Keratinocyte (primary cell): Measurements from ENCODE around the gene EDC4. TPM values are rescaled to one million over a fixed set of nuclear protein-coding genes. Genes with fewer than 3 reads are reported as not detected.
A peak's percentile ranks its signal among the peaks of the same experiment; 100 is the strongest.

Source experiments
- DNase-seq: peaks from one replicate; pipeline ENCODE4 v3.0.0-alpha.2; 2011; ENCODE audit warnings: low read depth, missing footprints, low spot score
- FAIRE-seq: peaks from 2 replicates; lab custom pipeline; 2011; peaks lifted over from hg19 to GRCh38; lab: Jason Lieb, UNC
- H2AFZ ChIP-seq: 2 replicates; pipeline ENCODE4 v1.6.0; 2012; ENCODE audit warnings: low read length, control low read depth, inconsistent platforms; ENCODE audit not compliant: control insufficient read depth
- H3K27ac ChIP-seq: 2 replicates; pipeline ENCODE4 v1.5.1; 2011; ENCODE audit warnings: low read length; ENCODE audit not compliant: control insufficient read depth, insufficient read depth
- H3K27me3 ChIP-seq: 3 replicates; pipeline ENCODE4 v1.6.0; 2011; ENCODE audit warnings: low read length; ENCODE audit not compliant: control insufficient read depth, insufficient read depth; ENCODE audit errors: extremely low read depth
- H3K36me3 ChIP-seq, 2 experiments: 2 replicates in 1 of 2; 3 replicates in 1 of 2; pipeline ENCODE4 v1.5.1; 2011; ENCODE audit warnings: low read length in 2 of 2, mild to moderate bottlenecking in 1 of 2; ENCODE audit not compliant: control insufficient read depth in 2 of 2, insufficient read depth in 2 of 2; ENCODE audit errors: extremely low read depth in 1 of 2
- H3K4me1 ChIP-seq: 3 replicates; pipeline ENCODE4 v1.5.1; 2011; ENCODE audit warnings: low read length; ENCODE audit not compliant: control insufficient read depth, insufficient read depth; ENCODE audit errors: extremely low read depth
- H3K4me2 ChIP-seq: 3 replicates; pipeline ENCODE4 v1.6.0; 2011; ENCODE audit warnings: low read depth, low read length; ENCODE audit not compliant: control insufficient read depth, insufficient read depth; ENCODE audit errors: extremely low read depth
- H3K4me3 ChIP-seq, 3 experiments: fragments of 200-600 bp in 1 of 3; sonication (generic) in 1 of 3; 2 replicates in 2 of 3; 3 replicates in 1 of 3; pipeline ENCODE4 v1.5.1; 2011 to 2016; ENCODE audit warnings: low read length in 3 of 3, mild to moderate bottlenecking in 3 of 3, control low read depth in 2 of 3, inconsistent platforms in 1 of 3, low read depth in 1 of 3, mixed read lengths in 1 of 3, mixed run types in 1 of 3, moderate library complexity in 1 of 3; ENCODE audit not compliant: control insufficient read depth in 2 of 3, insufficient read depth in 2 of 3; ENCODE audit errors: extremely low read depth in 1 of 3
- H3K79me2 ChIP-seq: 2 replicates; pipeline ENCODE4 v1.6.0; 2012; ENCODE audit warnings: low read length; ENCODE audit not compliant: control insufficient read depth, insufficient read depth
- H3K9ac ChIP-seq: 3 replicates; pipeline ENCODE4 v1.6.0; 2011; ENCODE audit warnings: low read length; ENCODE audit not compliant: control insufficient read depth, insufficient read depth; ENCODE audit errors: extremely low read depth
- H3K9me1 ChIP-seq: 3 replicates; pipeline ENCODE4 v1.6.0; 2011; ENCODE audit warnings: low read length; ENCODE audit not compliant: control insufficient read depth, insufficient read depth; ENCODE audit errors: extremely low read depth
- H3K9me3 ChIP-seq: 2 replicates; pipeline ENCODE4 v1.5.1; 2012; ENCODE audit warnings: low read depth, low read length; ENCODE audit not compliant: control insufficient read depth
- H4K20me1 ChIP-seq: 3 replicates; pipeline ENCODE4 v1.6.0; 2011; ENCODE audit warnings: low read length; ENCODE audit not compliant: control insufficient read depth, insufficient read depth; ENCODE audit errors: extremely low read depth
- EZH2 ChIP-seq: IDR thresholded peaks from one replicate; pipeline ENCODE4 v1.6.1; 2012; ENCODE audit warnings: inconsistent platforms, mild to moderate bottlenecking, low read length, moderate library complexity
- dilution Hi-C: fragments of 300-500 bp; cut with MboI; formaldehyde crosslinking; loops from one replicate; pipeline ENCODE4 v1.7.0; 2020; ENCODE audit warnings: low sequenced_read_pairs; ENCODE audit not compliant: extremely low pct_ligation_motif_present
- polyA plus RNA-seq, 5 experiments: library from polyadenylated mRNA; depleted of rRNA in 3 of 5; stranded (reverse) in 3 of 5; stranded (forward) in 1 of 5; unstranded in 1 of 5; fragments of >200 nt; gene quantifications; 1 replicate in 1 of 5; 2 replicates in 3 of 5; 3 replicates in 1 of 5; pipeline versions ENCODE4 v1.2.1 to v1.2.3, GENCODE V29; 2011 to 2012; ENCODE audit warnings: missing spikeins in 2 of 5, low read depth in 1 of 5, low replicate concordance in 1 of 5
- TF ChIP-seq, protein P1 (sequence below), 3 experiments: IDR thresholded peaks in 1 of 3; conservative IDR thresholded peaks in 1 of 3; optimal IDR thresholded peaks in 1 of 3; 2 replicates in 2 of 3; 3 replicates in 1 of 3; pipeline versions ENCODE3 to v1.5.1; 2011; ENCODE audit warnings: low read length in 3 of 3, mild to moderate bottlenecking in 3 of 3, moderate library complexity in 2 of 3, control low read depth in 1 of 3, inconsistent platforms in 1 of 3; ENCODE audit not compliant: insufficient read depth in 2 of 3; ENCODE audit errors: extremely low read depth in 1 of 3

The EDC4 gene
- polyA plus RNA-seq, 1 donor (not counting 4 experiments of a cell fraction or from before 2014, with no cell fraction given) = 16.7 TPM

DNA sequence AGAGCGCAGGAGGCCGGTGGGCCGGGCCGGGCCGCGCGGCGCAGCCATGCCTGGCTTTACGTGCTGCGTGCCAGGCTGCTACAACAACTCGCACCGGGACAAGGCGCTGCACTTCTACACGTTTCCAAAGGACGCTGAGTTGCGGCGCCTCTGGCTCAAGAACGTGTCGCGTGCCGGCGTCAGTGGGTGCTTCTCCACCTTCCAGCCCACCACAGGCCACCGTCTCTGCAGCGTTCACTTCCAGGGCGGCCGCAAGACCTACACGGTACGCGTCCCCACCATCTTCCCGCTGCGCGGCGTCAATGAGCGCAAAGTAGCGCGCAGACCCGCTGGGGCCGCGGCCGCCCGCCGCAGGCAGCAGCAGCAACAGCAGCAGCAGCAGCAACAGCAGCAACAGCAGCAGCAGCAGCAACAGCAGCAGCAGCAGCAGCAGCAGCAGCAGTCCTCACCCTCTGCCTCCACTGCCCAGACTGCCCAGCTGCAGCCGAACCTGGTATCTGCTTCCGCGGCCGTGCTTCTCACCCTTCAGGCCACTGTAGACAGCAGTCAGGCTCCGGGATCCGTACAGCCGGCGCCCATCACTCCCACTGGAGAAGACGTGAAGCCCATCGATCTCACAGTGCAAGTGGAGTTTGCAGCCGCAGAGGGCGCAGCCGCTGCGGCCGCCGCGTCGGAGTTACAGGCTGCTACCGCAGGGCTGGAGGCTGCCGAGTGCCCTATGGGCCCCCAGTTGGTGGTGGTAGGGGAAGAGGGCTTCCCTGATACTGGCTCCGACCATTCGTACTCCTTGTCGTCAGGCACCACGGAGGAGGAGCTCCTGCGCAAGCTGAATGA, 30.1 kb upstream of the EDC4 start:
- H3K4me3 ChIP-seq = peak overlapping the region; percentile 56 to 92 (median 79)
- TF ChIP-seq EZH2 = no peak
- TF ChIP-seq, protein P1, sequence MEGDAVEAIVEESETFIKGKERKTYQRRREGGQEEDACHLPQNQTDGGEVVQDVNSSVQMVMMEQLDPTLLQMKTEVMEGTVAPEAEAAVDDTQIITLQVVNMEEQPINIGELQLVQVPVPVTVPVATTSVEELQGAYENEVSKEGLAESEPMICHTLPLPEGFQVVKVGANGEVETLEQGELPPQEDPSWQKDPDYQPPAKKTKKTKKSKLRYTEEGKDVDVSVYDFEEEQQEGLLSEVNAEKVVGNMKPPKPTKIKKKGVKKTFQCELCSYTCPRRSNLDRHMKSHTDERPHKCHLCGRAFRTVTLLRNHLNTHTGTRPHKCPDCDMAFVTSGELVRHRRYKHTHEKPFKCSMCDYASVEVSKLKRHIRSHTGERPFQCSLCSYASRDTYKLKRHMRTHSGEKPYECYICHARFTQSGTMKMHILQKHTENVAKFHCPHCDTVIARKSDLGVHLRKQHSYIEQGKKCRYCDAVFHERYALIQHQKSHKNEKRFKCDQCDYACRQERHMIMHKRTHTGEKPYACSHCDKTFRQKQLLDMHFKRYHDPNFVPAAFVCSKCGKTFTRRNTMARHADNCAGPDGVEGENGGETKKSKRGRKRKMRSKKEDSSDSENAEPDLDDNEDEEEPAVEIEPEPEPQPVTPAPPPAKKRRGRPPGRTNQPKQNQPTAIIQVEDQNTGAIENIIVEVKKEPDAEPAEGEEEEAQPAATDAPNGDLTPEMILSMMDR (optimal IDR thresholded peaks at IDR 0.05 in 1 of 3, IDR thresholded peaks at IDR 0.05 in 1 of 3, conservative IDR thresholded peaks at IDR 0.05 in 1 of 3; ENCODE audit: extremely low read depth in 1 of 3, insufficient read depth in 2 of 3, low read length in 3 of 3) = peak; percentile 17 to 43 (median 29)
- H3K9ac ChIP-seq = peak overlapping the region; percentile 94
- peak overlapping the region; percentile 91 for H2AFZ ChIP-seq
- dilution Hi-C loops = no loop called here
- no peaks in the 10 kb centered on the region for H4K20me1 ChIP-seq
- H3K9me1 ChIP-seq = no peaks in the 10 kb centered on the region
- H3K9me3 ChIP-seq = no peaks in the 10 kb centered on the region
- peak overlapping the region; percentile 86 for H3K4me2 ChIP-seq
- no peaks in the 10 kb centered on the region for H3K27me3 ChIP-seq
- peaks cover 4 to 6% of the 10 kb centered on the region in 2 experiments for H3K36me3 ChIP-seq
- DNase-seq = no peak
- peak overlapping the region; percentile 95 for H3K27ac ChIP-seq
- no peak for FAIRE-seq
- peaks cover 33% of the 10 kb centered on the region for H3K79me2 ChIP-seq
- peaks cover 46% of the 10 kb centered on the region for H3K4me1 ChIP-seq

DNA sequence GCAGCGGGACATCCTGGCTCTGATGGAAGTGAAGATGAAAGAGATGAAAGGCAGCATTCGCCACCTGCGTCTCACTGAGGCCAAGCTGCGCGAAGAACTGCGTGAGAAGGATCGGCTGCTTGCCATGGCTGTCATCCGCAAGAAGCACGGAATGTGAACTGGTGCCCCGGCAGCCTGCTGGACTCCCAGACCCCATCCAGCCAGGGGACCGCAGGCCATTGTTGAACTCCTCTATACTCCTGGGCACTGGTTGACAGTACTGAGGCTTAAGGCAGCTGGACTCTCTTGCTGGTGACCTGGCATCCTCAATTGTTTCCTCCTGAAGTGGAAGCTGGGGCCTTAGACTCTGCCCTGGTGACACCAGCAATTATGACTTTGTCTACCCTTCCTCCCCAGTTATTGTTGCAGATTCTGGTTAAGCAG, 29.5 kb upstream of the EDC4 start:
- H2AFZ ChIP-seq = peak overlapping the region; percentile 30
- FAIRE-seq = no peak
- peak overlapping the region; percentile 95 for H3K27ac ChIP-seq
- H3K9me1 ChIP-seq = peaks cover 4% of the 10 kb centered on the region
- H3K4me2 ChIP-seq = peak overlapping the region; percentile 86
- H3K9me3 ChIP-seq = no peaks in the 10 kb centered on the region
- no peaks in the 10 kb centered on the region for H4K20me1 ChIP-seq
- dilution Hi-C loops = no loop called here
- DNase-seq = no peak
- H3K79me2 ChIP-seq = peaks cover 39% of the 10 kb centered on the region
- TF ChIP-seq, protein P1 (optimal IDR thresholded peaks at IDR 0.05 in 1 of 3, IDR thresholded peaks at IDR 0.05 in 1 of 3, conservative IDR thresholded peaks at IDR 0.05 in 1 of 3; ENCODE audit: extremely low read depth in 1 of 3, insufficient read depth in 2 of 3, low read length in 3 of 3) = no peak
- H3K36me3 ChIP-seq = peaks cover 4 to 6% of the 10 kb centered on the region in 2 experiments
- H3K9ac ChIP-seq = peak overlapping the region; percentile 94
- no peaks in the 10 kb centered on the region for H3K27me3 ChIP-seq
- peaks cover 51% of the 10 kb centered on the region for H3K4me1 ChIP-seq
- H3K4me3 ChIP-seq = peak overlapping the region; percentile 56 to 92 (median 79)
